ENCODE results near the gene ELFN1. TPM values are rescaled to one million over a fixed set of nuclear protein-coding genes. Genes with fewer than 3 reads are reported as not detected.

Gene ELFN1
- total and polyA plus RNA-seq, 9 of the 15 experiments (the other 6 are each of a cell fraction or from before 2014, with no cell fraction given) = 0.04 to 0.64 (median 0.18) TPM; not detected in 2

GRCh38 chr7:1768832-1769231 is 98.8 kb downstream of the ELFN1 start (continued):
- TF ChIP-seq ZBTB7A (IDR thresholded peaks at IDR 0.05; ENCODE audit: borderline replicate concordance, control insufficient read depth, low read depth, low read length) = no peak
- TF ChIP-seq RB1 (IDR thresholded peaks at IDR 0.05; ENCODE audit: low read depth) = no peak
- TF ChIP-seq TCFL5 (CRISPR knock-in tag; conservative IDR thresholded peaks at IDR 0.05) = no peak
- TF ChIP-seq SPI1 (IDR thresholded peaks at IDR 0.05; ENCODE audit: borderline replicate concordance, low read depth, low read length) = no peak
- TF ChIP-seq HBP1 (CRISPR knock-in tag; IDR thresholded peaks at IDR 0.05) = no peak
- TF ChIP-seq JUN (IDR thresholded peaks at IDR 0.05; ENCODE audit: borderline replicate concordance, low read depth, low read length) = no peak
- no peak for TF ChIP-seq JUN (CRISPR knock-in tag; IDR thresholded peaks at IDR 0.05; ENCODE audit: borderline replicate concordance)
- no peak for TF ChIP-seq THRAP3 (IDR thresholded peaks at IDR 0.05; ENCODE audit: borderline replicate concordance)
- TF ChIP-seq, protein P1, sequence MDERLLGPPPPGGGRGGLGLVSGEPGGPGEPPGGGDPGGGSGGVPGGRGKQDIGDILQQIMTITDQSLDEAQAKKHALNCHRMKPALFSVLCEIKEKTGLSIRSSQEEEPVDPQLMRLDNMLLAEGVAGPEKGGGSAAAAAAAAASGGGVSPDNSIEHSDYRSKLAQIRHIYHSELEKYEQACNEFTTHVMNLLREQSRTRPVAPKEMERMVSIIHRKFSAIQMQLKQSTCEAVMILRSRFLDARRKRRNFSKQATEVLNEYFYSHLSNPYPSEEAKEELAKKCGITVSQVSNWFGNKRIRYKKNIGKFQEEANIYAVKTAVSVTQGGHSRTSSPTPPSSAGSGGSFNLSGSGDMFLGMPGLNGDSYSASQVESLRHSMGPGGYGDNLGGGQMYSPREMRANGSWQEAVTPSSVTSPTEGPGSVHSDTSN (CRISPR knock-in tag; IDR thresholded peaks at IDR 0.05; ENCODE audit: low read depth) = no peak
- TF ChIP-seq, protein P1 (tag; conservative IDR thresholded peaks at IDR 0.05; ENCODE audit: low read depth) = no peak; the same call in 1 of the 2 replicates
- no peak for TF ChIP-seq TAL1 (IDR thresholded peaks at IDR 0.05)
- TF ChIP-seq, protein P2, sequence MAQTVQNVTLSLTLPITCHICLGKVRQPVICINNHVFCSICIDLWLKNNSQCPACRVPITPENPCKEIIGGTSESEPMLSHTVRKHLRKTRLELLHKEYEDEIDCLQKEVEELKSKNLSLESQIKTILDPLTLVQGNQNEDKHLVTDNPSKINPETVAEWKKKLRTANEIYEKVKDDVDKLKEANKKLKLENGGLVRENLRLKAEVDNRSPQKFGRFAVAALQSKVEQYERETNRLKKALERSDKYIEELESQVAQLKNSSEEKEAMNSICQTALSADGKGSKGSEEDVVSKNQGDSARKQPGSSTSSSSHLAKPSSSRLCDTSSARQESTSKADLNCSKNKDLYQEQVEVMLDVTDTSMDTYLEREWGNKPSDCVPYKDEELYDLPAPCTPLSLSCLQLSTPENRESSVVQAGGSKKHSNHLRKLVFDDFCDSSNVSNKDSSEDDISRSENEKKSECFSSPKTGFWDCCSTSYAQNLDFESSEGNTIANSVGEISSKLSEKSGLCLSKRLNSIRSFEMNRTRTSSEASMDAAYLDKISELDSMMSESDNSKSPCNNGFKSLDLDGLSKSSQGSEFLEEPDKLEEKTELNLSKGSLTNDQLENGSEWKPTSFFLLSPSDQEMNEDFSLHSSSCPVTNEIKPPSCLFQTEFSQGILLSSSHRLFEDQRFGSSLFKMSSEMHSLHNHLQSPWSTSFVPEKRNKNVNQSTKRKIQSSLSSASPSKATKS (CRISPR knock-in tag; IDR thresholded peaks at IDR 0.05) = no peak
- no peak for TF ChIP-seq SMARCE1 (IDR thresholded peaks at IDR 0.05)
- TF ChIP-seq CBX5 (IDR thresholded peaks at IDR 0.05; ENCODE audit: borderline replicate concordance, low read depth) = no peak
- TF ChIP-seq CCNT2 (IDR thresholded peaks at IDR 0.05; ENCODE audit: borderline replicate concordance, extremely low read depth, insufficient read length, low read depth, low read length) = no peak
- TF ChIP-seq FUS (optimal IDR thresholded peaks at IDR 0.05; ENCODE audit: low read depth, low read length) = no peak
- TF ChIP-seq CHD2 (IDR thresholded peaks at IDR 0.05; ENCODE audit: low read depth, low read length) = peak; percentile 47; the same call in 1 of the 2 replicates
- TF ChIP-seq, protein P3, sequence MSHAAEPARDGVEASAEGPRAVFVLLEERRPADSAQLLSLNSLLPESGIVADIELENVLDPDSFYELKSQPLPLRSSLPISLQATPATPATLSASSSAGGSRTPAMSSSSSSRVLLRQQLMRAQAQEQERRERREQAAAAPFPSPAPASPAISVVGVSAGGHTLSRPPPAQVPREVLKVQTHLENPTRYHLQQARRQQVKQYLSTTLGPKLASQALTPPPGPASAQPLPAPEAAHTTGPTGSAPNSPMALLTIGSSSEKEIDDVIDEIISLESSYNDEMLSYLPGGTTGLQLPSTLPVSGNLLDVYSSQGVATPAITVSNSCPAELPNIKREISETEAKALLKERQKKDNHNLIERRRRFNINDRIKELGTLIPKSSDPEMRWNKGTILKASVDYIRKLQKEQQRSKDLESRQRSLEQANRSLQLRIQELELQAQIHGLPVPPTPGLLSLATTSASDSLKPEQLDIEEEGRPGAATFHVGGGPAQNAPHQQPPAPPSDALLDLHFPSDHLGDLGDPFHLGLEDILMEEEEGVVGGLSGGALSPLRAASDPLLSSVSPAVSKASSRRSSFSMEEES (CRISPR knock-in tag; IDR thresholded peaks at IDR 0.05) = no peak
- TF ChIP-seq FOXK2 (conservative IDR thresholded peaks at IDR 0.05 in 1 of 2, IDR thresholded peaks at IDR 0.05 in 1 of 2; ENCODE audit: low read depth in 2 of 2) = no peak
- TF ChIP-seq ZKSCAN8 (CRISPR knock-in tag; IDR thresholded peaks at IDR 0.05) = no peak
- TF ChIP-seq NFYB (IDR thresholded peaks at IDR 0.05; ENCODE audit: extremely low read depth, insufficient read length) = peak; percentile 88
- peak; percentile 61; the same call in 1 of the 2 replicates for TF ChIP-seq MBD2 (IDR thresholded peaks at IDR 0.05; ENCODE audit: borderline replicate concordance, low read depth)
- no peak for TF ChIP-seq HLTF (IDR thresholded peaks at IDR 0.05)
